Measurements from ENCODE around the gene DCLK1.

- no peak for TF ChIP-seq EZH2 (IDR thresholded peaks at IDR 0.05; ENCODE audit: borderline replicate concordance, control insufficient read depth, low read depth, low read length)
- no peak for TF ChIP-seq NR2F1 (conservative IDR thresholded peaks at IDR 0.05)
- TF ChIP-seq CEBPB (IDR thresholded peaks at IDR 0.05; ENCODE audit: borderline replicate concordance in 1 of 2, low read depth in 2 of 2, low read length in 2 of 2) = no peak
- no peak for TF ChIP-seq RFX5 (IDR thresholded peaks at IDR 0.05; ENCODE audit: low read depth, low read length)
- no peak for TF ChIP-seq FOXM1 (IDR thresholded peaks at IDR 0.05; ENCODE audit: low read depth, low read length)
- TF ChIP-seq ZNF592 (IDR thresholded peaks at IDR 0.05) = no peak
- no peak for TF ChIP-seq EGR1 (IDR thresholded peaks at IDR 0.05; ENCODE audit: borderline replicate concordance in 1 of 2, low read depth in 2 of 2, low read length in 2 of 2)
- TF ChIP-seq SUZ12 (IDR thresholded peaks at IDR 0.05; ENCODE audit: unreplicated experiment) = no peak
- no peak for TF ChIP-seq SPI1 (IDR thresholded peaks at IDR 0.05; ENCODE audit: borderline replicate concordance, insufficient read depth, low read depth, low read length)
- no peak for TF ChIP-seq EP300 (IDR thresholded peaks at IDR 0.05; ENCODE audit: borderline replicate concordance in 1 of 2, control insufficient read depth in 1 of 2, low read depth in 2 of 2, low read length in 2 of 2)
- TF ChIP-seq HDAC2 (IDR thresholded peaks at IDR 0.05) = no peak
These were observed 42.7 kb downstream of the DCLK1 start for GRCh38 chr13:36088463-36088862.
